A172 (cell line): Measurements from ENCODE around the gene IL21R. TPM values are rescaled to one million over a fixed set of nuclear protein-coding genes. Genes with fewer than 3 reads are reported as not detected.
"Not testable (repeated sequence)": the region's sequence is repeated elsewhere in the genome, so short reads cannot be mapped to it uniquely, and the experiment has no call there.

Source experiments
- DNase-seq: peaks from one replicate; pipeline ENCODE4 v3.0.0-alpha.2; 2015; ENCODE audit warnings: low spot score
- total RNA-seq: library from RNA; depleted of rRNA; stranded (reverse); fragments of >200 nt; shearing (Covaris generic); gene quantifications from 2 replicates; pipeline ENCODE4 v1.2.3, GENCODE V29; 2014

Gene IL21R
- total RNA-seq, 1 experiment from 2014 or later = 6.6 TPM

- DNase-seq = peak; percentile 97
Measured at GRCh38 chr16:27426423-27427408, 24.7 kb downstream of the IL21R start.

- no peak for DNase-seq
Measured at GRCh38 chr16:27427538-27427937, 25.6 kb downstream of the IL21R start.

GRCh38 chr16:27428026-27428785, 26.2 kb downstream of the IL21R start:
- DNase-seq = no peak

GRCh38 chr16:27429330-27429871, 27.4 kb downstream of the IL21R start:
- no peak for DNase-seq

- no peak for DNase-seq
Measured at GRCh38 chr16:27429981-27430441, 28.0 kb downstream of the IL21R start.

- no peak for DNase-seq
Measured at GRCh38 chr16:27430512-27430911, 28.5 kb downstream of the IL21R start.

- peak; percentile 25 for DNase-seq
Measured at GRCh38 chr16:27430923-27431484, 29.0 kb downstream of the IL21R start.

- DNase-seq = peak; percentile 53
Measured at GRCh38 chr16:27431773-27432532, 30.0 kb downstream of the IL21R start.

GRCh38 chr16:27432558-27432957, 30.6 kb downstream of the IL21R start:
- DNase-seq = peak; percentile 89

- DNase-seq = not testable (repeated sequence)
Measured at GRCh38 chr16:27433191-27433590, 31.2 kb downstream of the IL21R start.

GRCh38 chr16:27433636-27434035, 31.7 kb downstream of the IL21R start:
- no peak for DNase-seq

GRCh38 chr16:27434141-27435051, 32.4 kb downstream of the IL21R start:
- DNase-seq = no peak

GRCh38 chr16:27435146-27435545, 33.2 kb downstream of the IL21R start:
- not testable (repeated sequence) for DNase-seq

- no peak for DNase-seq
Measured at GRCh38 chr16:27436065-27436464, 34.1 kb downstream of the IL21R start.

- no peak for DNase-seq
Measured at GRCh38 chr16:27436921-27437650, 35.1 kb downstream of the IL21R start.

GRCh38 chr16:27437946-27438345, 36.0 kb downstream of the IL21R start:
- DNase-seq = no peak

- no peak for DNase-seq
Measured at GRCh38 chr16:27439271-27440018, 37.5 kb downstream of the IL21R start.

GRCh38 chr16:27441276-27441675, 39.3 kb downstream of the IL21R start:
- no peak for DNase-seq

GRCh38 chr16:27441998-27442397, 40.0 kb downstream of the IL21R start:
- DNase-seq = no peak
